ACC112 (cell line): ENCODE data around the gene RPS6KA6.

Experiments
- H2AFZ ChIP-seq: fragments of 200-600 bp; sonication (generic); one replicate; pipeline ENCODE4 v1.6.0; 2017; ENCODE audit warnings: antibody characterized with exemption, low read length; ENCODE audit not compliant: unreplicated experiment
- H3K27ac ChIP-seq: fragments of 200-600 bp; sonication (generic); 2 replicates; pipeline ENCODE4 v1.5.1; 2014; ENCODE audit warnings: low read depth, mild to moderate bottlenecking, antibody characterized with exemption, low read length, moderate library complexity
- H3K27me3 ChIP-seq: fragments of 200-600 bp; sonication (generic); 2 replicates; pipeline ENCODE4 v1.6.1; 2014; ENCODE audit warnings: mild to moderate bottlenecking, antibody characterized with exemption, low read length, moderate library complexity, mixed read lengths; ENCODE audit not compliant: insufficient read depth
- H3K36me3 ChIP-seq: fragments of 200-600 bp; sonication (generic); 2 replicates; pipeline ENCODE4 v1.6.1; 2016; ENCODE audit warnings: mild to moderate bottlenecking, antibody characterized with exemption, low read length, moderate library complexity, mixed read lengths; ENCODE audit not compliant: insufficient read depth
- H3K4me1 ChIP-seq: fragments of 200-600 bp; sonication (generic); one replicate; pipeline ENCODE4 v1.6.1; 2016; ENCODE audit warnings: low read length, mixed read lengths; ENCODE audit not compliant: insufficient read depth, unreplicated experiment, control insufficient read depth
- H3K4me3 ChIP-seq: fragments of 200-600 bp; sonication (generic); 2 replicates; pipeline ENCODE4 v1.5.1; 2014; ENCODE audit warnings: mild to moderate bottlenecking, low read depth, low read length
- H3K79me2 ChIP-seq: fragments of 200-600 bp; sonication (generic); one replicate; pipeline ENCODE4 v1.6.0; 2016; ENCODE audit warnings: low read length; ENCODE audit not compliant: control insufficient read depth, unreplicated experiment, insufficient read depth

The RPS6KA6 gene

GRCh38 chrX:84192006-84192405 lies 4.0 kb upstream of the RPS6KA6 start:
- Histone ChIP-seq H2AFZ (no peak overlapping the region), H3K4me1 (no peaks in the 10 kb centered on the region), H3K27me3 (no peaks in the 10 kb centered on the region), H3K4me3 (no peak overlapping the region), H3K27ac (no peak overlapping the region), H3K36me3 (no peaks in the 10 kb centered on the region), H3K79me2 (no peaks in the 10 kb centered on the region)

DNA sequence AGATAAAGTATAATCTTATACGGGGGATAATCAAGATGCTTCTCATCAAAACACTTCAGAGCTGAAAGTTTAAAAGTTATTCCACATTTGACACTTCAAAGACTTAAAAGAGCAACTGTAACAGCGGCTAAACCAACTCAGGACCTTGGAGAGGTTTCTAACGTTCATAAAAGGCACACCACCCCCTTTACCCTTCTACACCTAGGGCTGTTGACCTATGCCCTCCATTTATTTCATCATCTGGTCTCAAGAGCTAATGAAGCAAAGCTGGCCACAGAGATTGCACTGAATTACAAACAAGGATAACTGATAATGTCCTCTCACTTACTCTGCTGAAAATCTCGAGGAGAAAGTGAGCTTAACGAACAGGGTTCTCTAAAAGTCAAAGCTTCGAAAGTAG lies 1.1 kb upstream of the RPS6KA6 start:
- no peak overlapping the region for H2AFZ ChIP-seq
- no peak overlapping the region for H3K27ac ChIP-seq
- no peak overlapping the region for H3K4me3 ChIP-seq
- no peaks in the 10 kb centered on the region for H3K27me3 ChIP-seq
- H3K36me3 ChIP-seq = no peaks in the 10 kb centered on the region
- H3K79me2 ChIP-seq = no peaks in the 10 kb centered on the region
- H3K4me1 ChIP-seq = no peaks in the 10 kb centered on the region

DNA sequence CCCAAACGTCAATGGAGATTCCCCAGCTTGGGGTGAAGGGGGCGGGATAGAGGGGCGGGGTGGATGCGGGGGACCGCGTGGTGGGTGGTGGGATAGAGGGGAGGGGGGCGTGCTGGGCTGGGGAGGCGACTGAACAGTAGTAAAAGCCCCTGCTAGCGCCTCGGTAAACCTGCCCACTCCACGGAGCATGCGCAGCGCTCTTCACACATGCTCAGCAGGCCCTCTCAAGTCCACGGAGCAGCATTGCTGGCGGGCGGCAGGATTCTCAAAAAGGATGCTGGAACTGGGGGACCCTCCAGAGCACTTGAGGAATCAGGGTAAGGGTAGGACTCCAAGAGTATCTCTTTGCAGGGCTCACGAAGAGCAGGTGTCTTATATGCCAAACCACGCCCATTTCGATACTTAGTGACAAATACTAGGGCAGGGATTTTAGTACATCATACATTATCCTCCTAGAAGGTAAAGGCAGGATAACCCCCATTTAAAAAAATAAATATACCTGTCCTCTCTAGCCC lies 378 bp upstream of the RPS6KA6 start:
- Histone ChIP-seq H3K79me2 (no peaks in the 10 kb centered on the region), H3K27me3 (no peaks in the 10 kb centered on the region), H3K4me1 (no peaks in the 10 kb centered on the region), H3K27ac (no peak overlapping the region), H3K4me3 (peak overlapping the region; percentile 84), H2AFZ (peak overlapping the region; percentile 93), H3K36me3 (no peaks in the 10 kb centered on the region)

GRCh38 chrX:84186603-84187532 lies 1.1 kb downstream of the RPS6KA6 start:
- Histone ChIP-seq H3K36me3 (no peaks in the 10 kb centered on the region), H2AFZ (peak overlapping the region; percentile 93), H3K27ac (no peak overlapping the region), H3K4me3 (peak overlapping the region; percentile 84), H3K4me1 (no peaks in the 10 kb centered on the region), H3K27me3 (no peaks in the 10 kb centered on the region), H3K79me2 (no peaks in the 10 kb centered on the region)

- H3K4me1 ChIP-seq = no peaks in the 10 kb centered on the region
- H3K27me3 ChIP-seq = no peaks in the 10 kb centered on the region
- no peak overlapping the region for H3K27ac ChIP-seq
- no peaks in the 10 kb centered on the region for H3K36me3 ChIP-seq
- no peak overlapping the region for H2AFZ ChIP-seq
- no peaks in the 10 kb centered on the region for H3K79me2 ChIP-seq
- no peak overlapping the region for H3K4me3 ChIP-seq
These were observed 5.5 kb downstream of the RPS6KA6 start for GRCh38 chrX:84182516-84182915.

- H3K79me2 ChIP-seq = no peaks in the 10 kb centered on the region
- H3K27me3 ChIP-seq = no peaks in the 10 kb centered on the region
- H3K4me3 ChIP-seq = no peak overlapping the region
- H2AFZ ChIP-seq = no peak overlapping the region
- H3K4me1 ChIP-seq = peaks cover 5% of the 10 kb centered on the region
- no peaks in the 10 kb centered on the region for H3K36me3 ChIP-seq
- H3K27ac ChIP-seq = no peak overlapping the region
These were observed 12.0 kb downstream of the RPS6KA6 start for GRCh38 chrX:84175958-84176357.

DNA sequence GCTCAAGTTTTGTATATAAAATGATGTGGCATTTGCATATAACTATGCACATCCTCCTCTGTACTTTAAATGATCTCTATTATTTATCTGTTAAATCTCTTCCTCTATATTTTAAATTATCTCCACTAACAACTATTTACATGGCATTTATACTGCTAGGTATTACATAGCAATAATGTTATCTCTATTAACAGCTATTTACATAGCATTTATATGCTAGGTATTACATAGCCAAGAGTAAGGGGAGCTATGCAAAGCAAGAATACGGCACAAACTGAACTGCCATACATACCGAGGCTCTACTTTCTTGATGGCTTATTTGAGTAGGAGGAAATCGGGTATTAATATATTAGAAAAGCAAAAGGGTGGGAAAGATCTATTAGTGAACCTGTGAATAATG lies 12.7 kb downstream of the RPS6KA6 start:
- H3K79me2 ChIP-seq = no peaks in the 10 kb centered on the region

DNA sequence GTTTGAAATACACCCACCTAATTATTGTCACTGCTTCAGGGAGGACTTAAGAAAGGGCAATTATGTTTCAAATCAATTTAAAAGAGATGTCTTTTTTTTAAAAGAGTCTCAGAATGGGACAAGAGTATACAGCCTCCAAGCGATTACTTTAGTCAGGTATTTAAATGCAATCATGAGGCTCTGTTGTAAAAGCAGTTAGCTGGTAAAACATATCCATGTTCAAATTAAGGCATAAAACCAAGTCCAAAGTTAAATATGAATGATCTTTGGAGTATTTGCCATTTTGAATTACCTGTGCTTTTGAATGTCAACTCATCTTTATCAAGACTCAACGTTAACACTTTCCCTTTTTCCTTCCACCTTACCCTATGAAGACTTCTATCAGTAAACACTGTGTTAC lies 13.7 kb downstream of the RPS6KA6 start:
- Histone ChIP-seq H3K79me2 (no peaks in the 10 kb centered on the region), H3K27ac (no peak overlapping the region), H3K4me1 (peaks cover 5% of the 10 kb centered on the region), H3K36me3 (no peaks in the 10 kb centered on the region), H3K27me3 (no peaks in the 10 kb centered on the region), H3K4me3 (no peak overlapping the region), H2AFZ (no peak overlapping the region)

More for the DNA sequence above, 12.7 kb downstream of the RPS6KA6 start:
- H2AFZ ChIP-seq = no peak overlapping the region
- H3K27ac ChIP-seq = no peak overlapping the region
- no peaks in the 10 kb centered on the region for H3K27me3 ChIP-seq
- H3K4me3 ChIP-seq = no peak overlapping the region
- H3K36me3 ChIP-seq = no peaks in the 10 kb centered on the region
- H3K4me1 ChIP-seq = peaks cover 5% of the 10 kb centered on the region

DNA sequence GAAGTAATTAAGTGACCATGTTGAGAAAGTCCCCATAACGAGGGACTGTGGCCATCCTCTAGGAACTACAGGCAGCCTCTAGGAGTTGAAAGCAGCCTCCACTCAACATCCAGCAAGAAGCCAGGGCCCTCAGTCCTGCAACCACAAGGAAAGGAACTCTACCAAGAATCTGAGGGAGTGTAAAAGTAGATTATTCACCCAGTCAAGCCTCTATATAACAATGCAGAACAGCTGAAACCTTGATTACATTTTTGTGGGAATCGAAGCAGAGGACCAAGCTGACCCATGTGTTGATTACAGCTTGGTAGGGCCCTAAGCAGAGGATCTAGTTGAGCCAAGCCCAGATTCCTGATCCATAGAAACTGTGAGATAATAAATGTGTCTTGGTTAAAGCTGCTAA lies 17.1 kb downstream of the RPS6KA6 start:
- Histone ChIP-seq H3K36me3 (no peaks in the 10 kb centered on the region), H3K4me3 (no peak overlapping the region), H3K27ac (no peak overlapping the region), H3K27me3 (no peaks in the 10 kb centered on the region), H3K4me1 (peaks cover 8% of the 10 kb centered on the region), H2AFZ (no peak overlapping the region), H3K79me2 (no peaks in the 10 kb centered on the region)

DNA sequence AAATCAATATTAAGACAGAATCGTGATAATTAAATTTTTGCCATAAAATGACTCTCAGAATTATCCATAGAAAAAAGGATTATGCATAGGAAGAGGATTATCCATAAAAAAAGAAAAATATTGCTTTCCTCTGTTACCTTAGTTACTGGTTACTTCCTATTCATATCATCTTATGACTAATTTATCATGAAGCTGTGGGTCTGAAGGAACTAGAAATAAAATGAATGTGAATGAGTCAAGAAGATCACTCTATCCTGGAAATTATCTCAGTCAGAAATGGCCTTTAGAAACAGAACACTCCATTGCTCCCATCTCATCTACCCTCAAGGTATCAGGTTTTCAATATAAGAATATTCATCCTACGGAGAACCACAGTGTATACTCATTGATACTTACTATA lies 19.4 kb downstream of the RPS6KA6 start:
- H3K27ac ChIP-seq = peak overlapping the region; percentile 95
- no peaks in the 10 kb centered on the region for H3K36me3 ChIP-seq
- no peak overlapping the region for H2AFZ ChIP-seq
- no peaks in the 10 kb centered on the region for H3K79me2 ChIP-seq
- H3K4me1 ChIP-seq = peaks cover 13% of the 10 kb centered on the region
- no peaks in the 10 kb centered on the region for H3K27me3 ChIP-seq
- no peak overlapping the region for H3K4me3 ChIP-seq

- peak overlapping the region; percentile 95 for H3K27ac ChIP-seq
- H3K79me2 ChIP-seq = no peaks in the 10 kb centered on the region
- no peaks in the 10 kb centered on the region for H3K27me3 ChIP-seq
- no peaks in the 10 kb centered on the region for H3K36me3 ChIP-seq
- H3K4me1 ChIP-seq = peaks cover 13% of the 10 kb centered on the region
- H2AFZ ChIP-seq = no peak overlapping the region
- H3K4me3 ChIP-seq = no peak overlapping the region
These were observed 19.9 kb downstream of the RPS6KA6 start for GRCh38 chrX:84168095-84168494.
